B cell (primary cell): ENCODE results near the gene TIAM2. TPM values are rescaled to one million over a fixed set of nuclear protein-coding genes. Genes with fewer than 3 reads are reported as not detected.

Experiments
- ATAC-seq: fragments of 200-7000 bp; cut with Tn5 transposase; one replicate; pipeline ENCODE4 v1.10.0; 2021; ENCODE audit warnings: low read depth, mild to moderate bottlenecking, moderate number of reproducible peaks, moderate library complexity
- CTCF ChIA-PET: fragments of 350-600 bp; sonication (Branson Sonifier 250); formaldehyde crosslinking; loops from one replicate; lab custom pipeline; 2021; ENCODE audit warnings: antibody characterized with exemption, inconsistent platforms; lab: Charles Lee
- POLR2A ChIA-PET: fragments of 350-600 bp; sonication (Branson Sonifier 250); formaldehyde crosslinking; loops from one replicate; lab custom pipeline; 2021; ENCODE audit warnings: antibody characterized with exemption; lab: Charles Lee
- DNase-seq: peaks from one replicate; pipeline ENCODE4 v3.0.0; 2013
- H2AFZ ChIP-seq: 2 replicates; pipeline ENCODE4 v1.6.1; 2012; ENCODE audit warnings: mild to moderate bottlenecking, low read depth, low read length; ENCODE audit not compliant: insufficient read depth, poor library complexity, severe bottlenecking
- H3K27ac ChIP-seq, 2 donors: 1 replicate in 1 of 2; 2 replicates in 1 of 2; pipeline ENCODE4 v1.5.1; 2012 to 2013; ENCODE audit warnings: low read length in 2 of 2, mild to moderate bottlenecking in 2 of 2, moderate library complexity in 1 of 2
- H3K27me3 ChIP-seq, 4 experiments: fragments of 200-600 bp in 1 of 4; sonication (generic) in 1 of 4; replicated peaks in 1 of 4; 1 replicate in 2 of 4; 2 replicates in 2 of 4; pipeline versions ENCODE4 v1.6.1 to v1.7.0; 2013 to 2016; ENCODE audit warnings: low read length in 3 of 4, mild to moderate bottlenecking in 2 of 4, mixed read lengths in 1 of 4, moderate library complexity in 1 of 4; ENCODE audit not compliant: insufficient read depth in 4 of 4, control insufficient read depth in 3 of 4; ENCODE audit errors: control extremely low read depth in 1 of 4
- H3K36me3 ChIP-seq, 2 experiments: replicated peaks in 1 of 2; 1 replicate in 1 of 2; 2 replicates in 1 of 2; pipeline versions ENCODE4 v1.6.1 to v1.7.1; 2013; ENCODE audit warnings: low read length in 1 of 2; ENCODE audit not compliant: insufficient read depth in 2 of 2, control insufficient read depth in 1 of 2; ENCODE audit errors: control extremely low read depth in 1 of 2, extremely low read depth in 1 of 2
- H3K4me1 ChIP-seq, 2 donors: fragments of 200-600 bp in 1 of 2; sonication (generic) in 1 of 2; 1 replicate in 1 of 2; 2 replicates in 1 of 2; pipeline versions ENCODE4 v1.5.1 to v1.6.1; 2013 to 2017; ENCODE audit warnings: low read length in 2 of 2; ENCODE audit not compliant: control insufficient read depth in 2 of 2, insufficient read depth in 2 of 2
- H3K4me2 ChIP-seq: replicated peaks from 2 replicates; pipeline ENCODE3; 2012; ENCODE audit warnings: mild to moderate bottlenecking, low read depth, low read length; ENCODE audit not compliant: poor library complexity, severe bottlenecking
- H3K4me3 ChIP-seq, 5 experiments: fragments of 200-600 bp in 1 of 5; sonication (generic) in 1 of 5; 1 replicate in 3 of 5; 2 replicates in 2 of 5; pipeline versions ENCODE4 v1.5.1 to v1.7.0; 2011 to 2016; ENCODE audit warnings: low read length in 4 of 5, mild to moderate bottlenecking in 4 of 5, low read depth in 2 of 5, control low read depth in 1 of 5, moderate library complexity in 1 of 5; ENCODE audit not compliant: insufficient read depth in 1 of 5; ENCODE audit errors: control extremely low read depth in 1 of 5, extremely low read depth in 1 of 5
- H3K79me2 ChIP-seq: fragments of 200-600 bp; sonication (generic); one replicate; pipeline ENCODE4 v1.6.0; 2016; ENCODE audit warnings: low read length; ENCODE audit not compliant: control insufficient read depth, insufficient read depth
- H3K9ac ChIP-seq: fragments of 200-600 bp; sonication (generic); 2 replicates; pipeline ENCODE4 v1.6.1; 2017; ENCODE audit warnings: mild to moderate bottlenecking, low read length, moderate library complexity
- H3K9me3 ChIP-seq, 3 donors: one replicate each; pipeline versions ENCODE4 v1.6.1 to v1.7.1; 2013; ENCODE audit warnings: low read length in 2 of 3; ENCODE audit not compliant: control insufficient read depth in 2 of 3, insufficient read depth in 1 of 3; ENCODE audit errors: control extremely low read depth in 1 of 3
- H4K20me1 ChIP-seq: 2 replicates; pipeline ENCODE4 v1.6.0; 2012; ENCODE audit warnings: mild to moderate bottlenecking, low read length; ENCODE audit not compliant: insufficient read depth, control insufficient read depth, poor library complexity, severe bottlenecking
- H3K27ac Mint-ChIP-seq: one replicate; pipeline ENCODE4 v1.8.0; 2021; ENCODE audit warnings: mixed read lengths
- H3K27me3 Mint-ChIP-seq: one replicate; pipeline ENCODE4 v1.8.0; 2021; ENCODE audit warnings: mixed read lengths
- H3K4me1 Mint-ChIP-seq: one replicate; pipeline ENCODE4 v1.8.0; 2021; ENCODE audit warnings: mixed read lengths
- H3K4me3 Mint-ChIP-seq: one replicate; pipeline ENCODE4 v1.8.0; 2021; ENCODE audit warnings: mixed read lengths
- H3K9me3 Mint-ChIP-seq: one replicate; pipeline ENCODE4 v1.8.0; 2022; ENCODE audit warnings: mixed read lengths; ENCODE audit not compliant: insufficient read depth
- EZH2 ChIP-seq: IDR thresholded peaks from 2 replicates; pipeline ENCODE4 v1.6.1; 2012; ENCODE audit warnings: borderline replicate concordance, low read depth, mild to moderate bottlenecking, moderate library complexity, low read length; ENCODE audit not compliant: insufficient read depth, poor library complexity, severe bottlenecking
- WGBS: methylation state at CpG from one replicate; pipeline ENCODE4 v1.1.5; 2013; ENCODE audit warnings: missing lambda C conversion rate; ENCODE audit not compliant: insufficient coverage; 5-methylcytosine and 5-hydroxymethylcytosine counted together
- intact Hi-C: fragments of 100-400 bp; cut with micrococcal nuclease; formaldehyde crosslinking; loops from one replicate; pipeline ENCODE4 v1.10.0; 2022
- polyA plus RNA-seq: library from polyadenylated mRNA; depleted of rRNA; stranded (reverse); fragments of >200 nt; gene quantifications from 2 replicates; pipeline ENCODE4 v1.2.3, GENCODE V29; 2012
- total RNA-seq, 2 donors: library from RNA; stranded (reverse); fragments of 120-200 nt in 1 of 2; gene quantifications; 1 replicate in 1 of 2; 2 replicates in 1 of 2; pipeline versions ENCODE4 v1.2.3 to v1.2.4, GENCODE V29; 2013 to 2022
- TF ChIP-seq, protein P1 (sequence below): fragments of 200-600 bp; IDR thresholded peaks from one replicate; pipeline ENCODE4 v1.8.0; 2022; ENCODE audit warnings: antibody characterized with exemption, mild to moderate bottlenecking

Gene TIAM2
- total and polyA plus RNA-seq, 2 donors (not counting 1 experiment from before 2014, with no cell fraction given) = 13.1 to 18.8 TPM

DNA sequence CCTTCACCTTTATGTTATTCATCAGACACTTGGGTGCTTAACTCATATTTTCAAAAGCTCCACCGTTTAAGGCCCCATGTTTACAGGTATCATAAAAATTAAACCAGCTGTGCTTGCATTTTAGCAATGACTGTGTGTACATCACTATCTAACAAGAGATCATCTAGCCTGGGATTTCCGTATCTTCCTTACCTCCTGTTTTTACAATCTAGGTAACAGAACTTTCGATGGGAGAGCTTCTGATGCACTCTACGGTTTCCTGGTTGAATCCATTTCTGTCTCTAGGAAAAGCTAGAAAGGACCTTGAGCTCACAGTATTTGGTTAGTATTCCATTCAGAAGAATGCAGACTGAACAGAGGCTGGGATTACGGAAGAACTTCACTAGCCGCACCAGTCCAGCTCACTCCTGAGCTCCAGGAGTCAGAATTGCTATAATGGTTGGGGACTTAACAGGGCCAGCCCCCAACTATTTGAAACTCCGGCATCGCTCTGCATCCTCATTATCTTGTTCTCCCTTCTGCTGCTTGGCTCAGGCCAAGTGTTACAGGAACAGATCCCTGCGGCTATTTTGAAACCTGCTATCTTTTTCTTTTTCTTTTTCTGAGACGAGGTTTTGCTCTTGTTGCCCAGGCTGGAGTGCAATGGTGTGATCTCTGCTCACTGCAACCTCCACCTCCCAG is 255.7 kb downstream of the TIAM2 start:
- H3K27me3 ChIP-seq = no peaks in the 10 kb centered on the region
- H3K4me2 ChIP-seq = no peak overlapping the region
- H3K9me3 ChIP-seq = no peaks in the 10 kb centered on the region
- TF ChIP-seq EZH2 = no peak
- TF ChIP-seq, protein P1, sequence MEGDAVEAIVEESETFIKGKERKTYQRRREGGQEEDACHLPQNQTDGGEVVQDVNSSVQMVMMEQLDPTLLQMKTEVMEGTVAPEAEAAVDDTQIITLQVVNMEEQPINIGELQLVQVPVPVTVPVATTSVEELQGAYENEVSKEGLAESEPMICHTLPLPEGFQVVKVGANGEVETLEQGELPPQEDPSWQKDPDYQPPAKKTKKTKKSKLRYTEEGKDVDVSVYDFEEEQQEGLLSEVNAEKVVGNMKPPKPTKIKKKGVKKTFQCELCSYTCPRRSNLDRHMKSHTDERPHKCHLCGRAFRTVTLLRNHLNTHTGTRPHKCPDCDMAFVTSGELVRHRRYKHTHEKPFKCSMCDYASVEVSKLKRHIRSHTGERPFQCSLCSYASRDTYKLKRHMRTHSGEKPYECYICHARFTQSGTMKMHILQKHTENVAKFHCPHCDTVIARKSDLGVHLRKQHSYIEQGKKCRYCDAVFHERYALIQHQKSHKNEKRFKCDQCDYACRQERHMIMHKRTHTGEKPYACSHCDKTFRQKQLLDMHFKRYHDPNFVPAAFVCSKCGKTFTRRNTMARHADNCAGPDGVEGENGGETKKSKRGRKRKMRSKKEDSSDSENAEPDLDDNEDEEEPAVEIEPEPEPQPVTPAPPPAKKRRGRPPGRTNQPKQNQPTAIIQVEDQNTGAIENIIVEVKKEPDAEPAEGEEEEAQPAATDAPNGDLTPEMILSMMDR = no peak
- no peaks in the 10 kb centered on the region for H4K20me1 ChIP-seq
- no peak overlapping the region for H3K27ac ChIP-seq
- ChIA-PET CTCF (interaction anchor here (0.7 to 5.9 kb wide), 5 partner anchors 67 to 575 kb away, joined by 3 to 92 read pairs (median 5); no protein-coding TSS in a partner anchor), POLR2A (no interaction called here)
- no peak overlapping the region for H2AFZ ChIP-seq
- peaks cover 2% of the 10 kb centered on the region for H3K4me1 Mint-ChIP-seq
- H3K27me3 Mint-ChIP-seq = no peaks in the 10 kb centered on the region
- ATAC-seq (no peak), DNase-seq (no peak)
- H3K4me3 Mint-ChIP-seq = no peak overlapping the region
- WGBS = 97% methylated on average over 5 of the region's 10 CpGs
- intact Hi-C loops = no loop called here
- no peak overlapping the region for H3K27ac Mint-ChIP-seq
- H3K36me3 ChIP-seq = peaks cover 0 to 27% of the 10 kb centered on the region in 2 experiments
- no peaks in the 10 kb centered on the region for H3K9me3 Mint-ChIP-seq
- no peaks in the 10 kb centered on the region for H3K79me2 ChIP-seq
- no peak overlapping the region for H3K4me3 ChIP-seq
- H3K4me1 ChIP-seq = no peaks in the 10 kb centered on the region
- H3K9ac ChIP-seq = no peak overlapping the region

DNA sequence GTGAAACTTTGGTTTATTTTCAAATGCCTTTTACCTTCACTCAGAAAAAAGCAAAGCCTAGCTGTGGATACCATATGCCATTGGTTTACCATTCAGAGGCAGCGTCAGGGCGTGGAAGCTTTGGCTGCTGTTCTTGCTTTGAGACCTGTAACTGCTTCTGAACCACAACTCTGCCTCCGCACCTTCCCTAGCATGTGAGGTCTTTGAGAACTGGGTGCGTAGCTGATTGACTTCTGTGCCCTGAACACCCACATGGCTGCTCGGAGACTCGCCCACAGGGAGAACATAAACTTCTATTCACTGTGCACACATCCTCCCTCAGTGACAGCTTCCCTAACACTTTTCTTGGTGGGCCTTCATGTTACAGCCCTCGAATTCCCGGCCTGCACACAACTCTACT is 257.5 kb downstream of the TIAM2 start:
- 96% methylated on average over 8 of the region's 8 CpGs for WGBS
- no peaks in the 10 kb centered on the region for H3K9me3 Mint-ChIP-seq
- no peak for ATAC-seq

More for the DNA sequence above, 257.5 kb downstream of the TIAM2 start:
- H3K27me3 ChIP-seq = no peaks in the 10 kb centered on the region
- no peaks in the 10 kb centered on the region for H3K4me1 ChIP-seq
- H3K27me3 Mint-ChIP-seq = no peaks in the 10 kb centered on the region
- H3K4me1 Mint-ChIP-seq = peaks cover 2% of the 10 kb centered on the region
- H3K36me3 ChIP-seq = peaks cover 0 to 43% of the 10 kb centered on the region in 2 experiments
- H3K9me3 ChIP-seq = no peaks in the 10 kb centered on the region
- TF ChIP-seq EZH2 = no peak
- TF ChIP-seq, protein P1 = no peak
- no peak overlapping the region for H3K9ac ChIP-seq
- H3K27ac Mint-ChIP-seq = no peak overlapping the region
- ChIA-PET POLR2A (no interaction called here), CTCF (interaction anchor here (1.5 kb wide), 1 partner anchor 577 kb away, joined by 3 read pairs; no protein-coding TSS in a partner anchor)
- H3K4me3 Mint-ChIP-seq = no peak overlapping the region
- no peak overlapping the region for H3K4me3 ChIP-seq
- no peak for DNase-seq
- no peaks in the 10 kb centered on the region for H4K20me1 ChIP-seq
- H3K4me2 ChIP-seq = no peak overlapping the region
- H3K79me2 ChIP-seq = no peaks in the 10 kb centered on the region
- no peak overlapping the region for H3K27ac ChIP-seq
- intact Hi-C loops = no loop called here
- H2AFZ ChIP-seq = no peak overlapping the region
